NCI-H446 treated with DMSO at 0.1 percent for 48 hours (cell line): Measurements from ENCODE around the gene CARD10.

Experiments used
- DNase-seq: peaks from one replicate; lab custom pipeline; 2025; lab: John Stamatoyannopoulos, UW

The CARD10 gene, protein sequence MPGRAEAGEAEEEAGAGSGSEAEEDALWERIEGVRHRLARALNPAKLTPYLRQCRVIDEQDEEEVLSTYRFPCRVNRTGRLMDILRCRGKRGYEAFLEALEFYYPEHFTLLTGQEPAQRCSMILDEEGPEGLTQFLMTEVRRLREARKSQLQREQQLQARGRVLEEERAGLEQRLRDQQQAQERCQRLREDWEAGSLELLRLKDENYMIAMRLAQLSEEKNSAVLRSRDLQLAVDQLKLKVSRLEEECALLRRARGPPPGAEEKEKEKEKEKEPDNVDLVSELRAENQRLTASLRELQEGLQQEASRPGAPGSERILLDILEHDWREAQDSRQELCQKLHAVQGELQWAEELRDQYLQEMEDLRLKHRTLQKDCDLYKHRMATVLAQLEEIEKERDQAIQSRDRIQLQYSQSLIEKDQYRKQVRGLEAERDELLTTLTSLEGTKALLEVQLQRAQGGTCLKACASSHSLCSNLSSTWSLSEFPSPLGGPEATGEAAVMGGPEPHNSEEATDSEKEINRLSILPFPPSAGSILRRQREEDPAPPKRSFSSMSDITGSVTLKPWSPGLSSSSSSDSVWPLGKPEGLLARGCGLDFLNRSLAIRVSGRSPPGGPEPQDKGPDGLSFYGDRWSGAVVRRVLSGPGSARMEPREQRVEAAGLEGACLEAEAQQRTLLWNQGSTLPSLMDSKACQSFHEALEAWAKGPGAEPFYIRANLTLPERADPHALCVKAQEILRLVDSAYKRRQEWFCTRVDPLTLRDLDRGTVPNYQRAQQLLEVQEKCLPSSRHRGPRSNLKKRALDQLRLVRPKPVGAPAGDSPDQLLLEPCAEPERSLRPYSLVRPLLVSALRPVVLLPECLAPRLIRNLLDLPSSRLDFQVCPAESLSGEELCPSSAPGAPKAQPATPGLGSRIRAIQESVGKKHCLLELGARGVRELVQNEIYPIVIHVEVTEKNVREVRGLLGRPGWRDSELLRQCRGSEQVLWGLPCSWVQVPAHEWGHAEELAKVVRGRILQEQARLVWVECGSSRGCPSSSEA

DNA sequence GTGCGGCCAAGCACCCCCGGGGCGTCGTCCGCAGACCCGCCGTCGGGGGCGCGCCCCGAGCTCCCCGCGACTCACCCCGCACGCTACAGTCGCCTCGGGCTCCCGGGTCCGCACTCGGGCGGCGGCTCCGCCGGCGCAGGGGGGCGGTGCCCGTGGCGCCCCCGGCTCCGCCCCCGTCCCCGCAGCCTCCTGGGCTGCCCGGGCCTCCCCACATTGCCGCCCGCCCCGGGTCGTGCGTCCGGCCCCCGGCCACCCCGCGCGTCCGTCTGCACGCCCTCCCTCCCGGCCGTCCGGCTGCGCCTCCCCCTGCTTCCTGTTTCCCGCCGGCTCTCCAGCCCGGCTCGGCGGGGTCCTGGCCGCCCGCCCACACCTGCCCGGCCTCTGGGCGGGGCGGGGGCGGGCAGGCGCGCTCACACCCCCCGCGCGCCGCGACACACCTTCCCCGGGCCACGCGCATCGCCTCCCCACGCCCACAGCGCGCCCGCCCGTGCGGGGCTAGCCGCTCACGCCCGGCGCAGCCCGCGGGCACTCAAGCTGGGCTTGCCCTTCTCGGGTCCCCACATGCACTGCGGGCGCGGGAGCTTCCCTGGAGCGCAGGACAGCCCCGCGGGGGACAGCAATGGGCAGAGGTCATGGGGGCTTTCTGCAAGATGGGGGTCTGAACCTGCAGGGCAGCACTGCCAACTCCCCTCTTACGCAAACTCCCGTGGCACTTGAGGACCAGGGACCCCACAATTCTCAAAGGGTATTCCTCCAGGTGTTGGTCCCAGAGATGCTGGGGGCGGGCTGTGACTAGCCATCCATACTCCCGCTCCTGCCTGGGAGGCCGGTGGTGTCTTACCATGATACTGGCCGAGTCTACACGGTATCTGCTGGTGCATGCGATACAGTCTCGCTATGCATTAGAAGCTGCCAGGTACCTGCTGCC, at the start of gene CARD10:
CARD10 (minus strand) TSS at position 148 of the 928 bp plus-strand sequence. CDS start 215 bp downstream, outside the sequence.
- DNase-seq = no peak

DNA sequence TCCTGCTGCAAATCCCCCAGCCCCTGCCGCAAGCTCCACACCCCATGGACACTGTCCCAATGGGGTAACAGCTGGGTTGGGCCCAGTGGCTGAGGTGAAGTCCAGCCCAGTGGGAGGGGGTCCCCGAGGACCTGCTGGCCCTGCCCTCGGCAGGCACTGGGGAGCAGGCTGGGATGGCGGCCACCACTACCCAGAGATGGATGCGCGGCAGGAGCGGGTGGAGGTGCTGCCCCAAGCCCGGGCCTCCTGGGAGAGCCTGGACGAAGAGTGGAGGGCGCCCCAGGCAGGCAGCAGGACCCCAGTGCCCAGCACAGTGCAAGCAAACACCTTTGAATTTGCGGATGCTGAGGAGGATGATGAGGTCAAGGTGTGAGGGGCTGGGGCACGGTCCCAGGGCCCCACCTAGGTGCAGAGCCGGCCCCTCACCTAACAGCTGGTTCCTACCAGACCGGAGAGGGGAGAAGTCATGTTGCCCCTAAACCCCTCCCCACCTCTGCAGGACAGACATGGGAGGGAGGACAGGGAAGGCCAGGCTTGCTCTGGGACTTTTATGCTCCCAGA, 49.3 kb upstream of the CARD10 start:
- DNase-seq = no peak

DNA sequence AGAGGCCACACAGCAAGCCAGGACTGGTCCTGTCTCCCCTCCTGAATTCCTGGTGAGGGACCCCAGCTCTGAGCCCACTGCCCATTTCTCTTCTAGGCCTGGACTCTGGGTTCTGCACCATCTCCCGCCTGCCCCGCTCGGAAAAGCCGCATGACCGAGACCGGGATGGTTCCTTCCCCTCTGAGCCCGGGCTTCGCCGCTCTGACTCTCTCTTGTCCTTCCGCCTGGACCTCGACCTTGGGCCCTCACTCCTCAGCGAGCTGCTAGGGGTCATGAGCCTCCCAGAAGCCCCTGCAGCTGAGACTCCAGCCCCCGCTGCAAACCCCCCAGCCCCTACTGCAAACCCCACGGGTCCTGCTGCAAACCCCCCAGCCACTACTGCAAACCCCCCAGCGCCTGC, 48.8 kb upstream of the CARD10 start:
- DNase-seq = no peak

DNA sequence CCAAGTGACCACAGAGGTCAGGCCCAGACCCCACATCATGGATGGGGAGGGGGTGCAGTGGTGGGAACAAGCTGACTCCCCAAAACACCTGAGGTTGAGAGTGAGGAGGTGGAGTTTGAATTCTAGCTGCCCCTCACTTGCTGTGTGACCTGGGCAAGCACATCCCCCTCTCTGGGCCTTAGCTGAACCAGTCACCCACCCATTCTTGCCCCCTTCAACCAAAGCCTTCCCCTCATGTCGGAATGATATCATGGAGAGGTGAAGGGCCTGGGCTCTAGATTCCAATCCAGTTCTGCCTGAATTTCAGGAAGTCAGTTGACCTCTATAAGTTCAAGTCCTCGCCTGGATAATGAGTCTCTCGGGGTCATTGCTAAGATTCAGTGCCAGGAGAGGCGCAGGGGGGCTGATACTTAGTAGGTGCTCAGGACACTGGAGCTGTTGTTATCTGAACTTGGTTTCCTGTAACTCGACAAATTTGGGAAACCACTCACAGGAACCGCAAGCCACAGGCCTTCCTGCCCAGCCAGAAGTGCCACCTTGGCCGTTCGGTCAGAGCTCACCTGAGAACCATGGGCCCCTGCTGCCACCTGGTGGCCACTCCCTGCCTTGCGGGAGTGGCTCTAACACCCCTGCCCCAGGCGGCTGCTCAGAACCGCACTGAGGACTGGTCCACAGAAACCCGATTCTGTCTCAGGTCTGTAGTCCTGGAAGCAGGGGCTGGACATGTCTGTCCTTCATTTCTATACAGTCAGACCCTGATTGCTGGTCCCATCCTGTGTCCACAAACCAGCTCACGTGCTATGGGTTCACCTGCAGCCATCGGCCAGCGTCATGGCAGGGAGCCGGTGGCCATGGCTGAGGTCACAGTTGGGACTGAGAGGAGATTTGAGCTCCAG, 47.9 kb upstream of the CARD10 start:
- no peak for DNase-seq

DNA sequence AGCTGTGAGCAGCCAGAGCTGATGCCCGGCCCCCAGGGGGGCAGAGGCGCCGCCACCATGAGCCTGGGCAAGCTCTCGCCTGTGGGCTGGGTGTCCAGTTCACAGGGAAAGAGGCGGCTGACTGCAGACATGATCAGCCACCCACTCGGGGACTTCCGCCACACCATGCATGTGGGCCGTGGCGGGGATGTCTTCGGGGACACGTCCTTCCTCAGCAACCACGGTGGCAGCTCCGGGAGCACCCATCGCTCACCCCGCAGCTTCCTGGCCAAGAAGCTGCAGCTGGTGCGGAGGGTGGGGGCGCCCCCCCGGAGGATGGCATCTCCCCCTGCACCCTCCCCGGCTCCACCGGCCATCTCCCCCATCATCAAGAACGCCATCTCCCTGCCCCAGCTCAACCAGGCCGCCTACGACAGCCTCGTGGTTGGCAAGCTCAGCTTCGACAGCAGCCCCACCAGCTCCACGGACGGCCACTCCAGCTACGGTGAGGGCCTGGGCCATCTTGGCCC, 47.2 kb upstream of the CARD10 start:
- DNase-seq = no peak

DNA sequence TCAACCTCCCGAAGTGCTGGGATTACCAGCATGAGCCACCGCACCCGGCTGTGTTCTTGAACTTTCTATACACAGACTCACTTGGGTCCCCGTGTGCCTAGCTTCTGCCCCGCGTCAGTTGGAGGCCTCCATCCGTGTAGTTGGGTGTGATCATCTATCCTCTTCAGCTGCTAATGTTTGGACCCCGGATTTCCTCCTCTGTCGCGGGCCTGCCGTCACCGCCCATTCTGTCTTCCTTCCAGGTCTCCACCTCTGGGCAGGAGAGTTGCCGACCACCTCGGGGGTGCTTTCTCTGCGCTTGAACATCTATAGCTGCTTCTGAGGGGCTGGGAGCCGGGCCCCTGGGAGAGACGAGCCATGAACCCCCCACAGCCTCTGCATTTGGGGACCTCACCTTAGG, 46.6 kb upstream of the CARD10 start:
- no peak for DNase-seq

DNA sequence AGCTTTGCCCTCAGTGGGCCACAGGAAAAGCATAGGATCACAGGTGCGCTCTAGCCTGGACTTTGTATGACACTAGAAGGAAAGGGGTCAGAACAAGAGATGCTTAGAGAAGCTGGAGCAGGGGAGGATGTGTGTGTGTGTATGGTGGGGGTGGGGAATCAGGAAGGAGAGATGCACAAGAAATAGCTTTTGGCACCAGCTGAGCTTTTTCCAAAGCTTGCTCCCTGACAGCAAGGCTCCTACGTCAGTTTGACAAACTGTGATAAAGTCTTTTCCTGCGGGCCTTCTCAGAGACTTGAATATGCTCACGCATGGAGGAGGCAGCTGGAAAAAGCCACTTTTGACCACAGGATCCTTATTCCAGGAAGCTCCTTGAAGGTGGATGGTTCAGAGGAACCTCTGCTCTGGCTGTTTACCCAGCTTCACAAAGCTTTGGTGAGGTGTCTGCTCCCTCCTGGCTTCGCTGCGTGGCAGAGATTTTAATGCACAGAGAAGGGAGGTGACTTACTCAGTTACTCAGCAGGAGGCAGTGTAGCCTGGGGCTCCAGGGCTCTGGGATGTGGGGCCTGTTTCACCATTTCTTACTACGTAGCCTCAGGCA, 45.0 kb upstream of the CARD10 start:
- DNase-seq = no peak

DNA sequence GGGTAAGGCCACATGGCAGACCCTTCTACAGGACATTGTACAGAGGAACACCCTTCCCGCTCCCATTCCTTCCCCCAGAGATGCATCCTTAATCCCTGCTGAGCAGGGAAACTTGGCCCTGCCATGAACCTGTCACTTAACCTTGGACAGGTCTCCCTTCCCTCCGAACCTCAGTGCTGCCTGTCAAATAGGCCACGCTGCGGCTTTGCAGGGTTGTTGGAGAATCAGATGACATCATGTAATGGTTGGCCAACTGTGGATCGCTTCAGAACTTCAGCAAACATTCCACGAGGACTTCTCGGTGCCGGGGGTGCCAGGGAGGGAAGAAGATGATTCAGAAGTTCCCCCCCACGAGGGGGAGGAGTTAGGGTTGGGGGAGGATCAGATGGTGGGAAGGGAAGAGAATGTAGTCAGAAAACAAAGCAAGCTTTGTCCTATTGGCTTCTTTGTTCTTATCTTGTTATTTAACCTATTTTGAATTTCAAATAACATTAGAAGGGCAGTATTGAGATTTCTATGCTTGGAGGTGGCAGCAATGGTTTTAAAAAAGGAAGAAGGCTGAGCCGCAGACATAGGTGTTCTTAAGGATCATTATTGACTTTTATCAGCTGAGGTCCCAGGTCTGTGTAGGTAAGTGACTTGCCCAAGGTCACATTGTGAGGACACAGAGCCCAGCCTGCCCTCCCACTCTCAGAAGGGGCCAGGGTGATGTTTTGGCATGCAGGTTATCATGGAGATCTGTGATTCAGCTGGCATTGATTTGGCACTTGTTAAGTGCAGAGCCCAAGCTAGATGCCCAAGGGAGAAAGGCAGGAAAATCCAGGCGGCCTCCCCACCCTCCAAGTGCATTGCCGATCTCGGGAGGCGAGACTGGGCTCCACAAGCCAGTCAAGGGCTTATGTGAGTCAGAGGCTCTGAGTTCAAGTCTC, 44.2 kb upstream of the CARD10 start:
- no peak for DNase-seq

DNA sequence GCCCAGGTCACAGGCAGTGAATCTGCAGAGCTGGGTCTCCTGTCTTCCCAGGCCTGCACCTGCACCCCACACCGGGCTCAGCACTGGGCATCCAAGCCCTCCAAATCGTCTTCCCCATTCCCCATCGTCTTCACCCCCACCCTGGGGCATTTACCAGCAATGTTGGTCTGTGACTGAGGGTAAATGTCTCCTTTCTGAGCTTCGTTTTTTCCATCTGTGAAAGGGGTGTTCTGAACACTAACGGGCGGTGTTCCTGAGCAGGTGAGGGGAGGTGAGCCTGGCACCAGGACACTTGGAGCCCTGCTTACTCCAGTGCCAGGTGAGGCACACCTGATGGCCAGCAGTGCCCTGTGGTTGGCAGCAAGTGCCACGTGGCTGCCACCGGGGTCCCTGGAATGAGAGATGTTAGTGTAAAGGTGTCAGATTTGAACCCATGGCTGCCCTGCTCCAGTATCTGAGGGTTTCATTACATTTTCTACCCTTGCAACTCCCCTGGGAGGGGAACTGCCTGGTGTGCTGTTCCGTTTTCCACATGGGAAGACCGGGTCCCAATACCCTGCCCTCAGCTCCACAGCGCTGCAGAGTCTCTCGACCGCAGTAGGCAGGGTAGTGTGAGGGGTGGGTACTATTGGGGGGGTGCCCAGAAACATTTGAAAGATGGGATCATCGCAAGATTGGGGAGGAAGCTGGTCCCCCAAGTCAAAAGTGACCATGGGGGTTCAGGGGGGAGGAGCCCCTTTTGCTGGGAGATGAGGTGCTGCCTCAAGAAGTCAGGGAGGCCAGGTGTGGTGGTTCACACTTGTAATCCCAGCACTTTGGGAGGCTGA, 43.0 kb upstream of the CARD10 start:
- DNase-seq = no peak

DNA sequence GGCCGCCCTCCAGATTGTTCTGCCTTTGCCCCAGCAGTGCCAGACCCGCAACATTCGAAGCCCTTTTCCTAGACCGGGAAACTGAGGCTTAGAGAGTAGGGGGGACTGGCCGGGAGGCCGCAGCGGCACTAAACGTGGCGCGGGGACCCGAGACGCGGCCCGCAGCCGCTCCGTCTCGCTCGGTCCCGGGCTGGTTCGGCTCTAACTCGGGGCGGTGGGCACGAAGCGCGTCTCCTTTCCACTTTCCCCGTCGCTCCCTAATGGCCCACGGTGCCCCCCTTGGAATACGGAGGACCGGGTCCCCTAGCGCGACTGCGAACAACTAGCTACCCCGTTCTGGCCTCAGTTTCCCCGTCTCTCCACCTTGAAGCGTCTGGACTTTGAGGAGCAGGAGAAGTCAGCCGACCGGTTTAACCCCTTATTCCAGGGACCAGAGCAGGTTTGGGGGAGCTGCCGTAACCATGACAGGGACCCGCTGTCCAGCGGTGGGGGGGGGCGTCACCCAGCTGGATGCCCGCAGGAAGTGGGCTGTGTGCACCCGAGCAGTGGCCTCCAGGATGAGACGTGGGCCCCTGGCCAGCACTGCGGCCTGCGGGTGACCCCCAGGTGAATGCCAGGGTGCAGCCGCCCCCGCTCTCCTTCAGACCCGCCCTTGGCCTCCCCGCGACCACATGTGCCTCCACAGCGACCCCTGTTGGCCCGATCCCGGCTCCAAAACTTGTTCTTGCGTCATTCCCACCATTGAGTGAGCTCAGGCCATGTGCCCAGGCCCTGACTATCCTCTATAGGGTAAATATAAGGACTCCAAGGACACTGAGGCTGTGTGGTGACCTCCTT, 42.2 kb upstream of the CARD10 start:
- DNase-seq = no peak

DNA sequence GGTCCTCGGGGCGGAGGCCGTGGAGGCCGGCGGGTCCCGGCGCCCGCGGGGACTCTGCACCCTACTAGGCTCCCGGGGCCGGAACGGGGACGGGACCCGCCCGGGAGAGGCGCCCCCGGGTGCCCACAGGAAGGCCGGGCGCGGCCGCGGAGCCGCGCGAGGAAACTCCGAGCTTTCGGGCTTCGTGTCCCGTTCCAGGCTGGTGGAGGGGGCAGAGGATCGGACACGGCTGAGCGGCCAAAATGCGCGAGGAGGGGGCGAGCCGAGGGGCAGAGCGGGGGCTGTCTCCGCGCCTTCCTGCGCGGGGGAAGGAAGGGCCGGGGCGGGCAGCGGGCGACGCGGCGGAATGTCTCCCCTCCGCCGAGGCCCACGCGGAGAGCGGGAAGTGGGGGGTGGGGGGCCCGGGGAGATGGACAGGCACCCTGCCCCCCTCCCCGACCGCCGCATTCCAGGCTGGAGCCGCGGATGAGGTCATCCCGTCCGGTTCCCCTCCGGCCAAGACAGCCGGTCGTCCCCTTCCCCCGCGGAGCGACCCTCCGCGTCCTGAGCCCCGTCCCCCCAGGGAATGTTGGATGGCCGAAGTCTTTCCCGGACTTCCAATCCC, 41.5 kb upstream of the CARD10 start:
- DNase-seq = no peak

DNA sequence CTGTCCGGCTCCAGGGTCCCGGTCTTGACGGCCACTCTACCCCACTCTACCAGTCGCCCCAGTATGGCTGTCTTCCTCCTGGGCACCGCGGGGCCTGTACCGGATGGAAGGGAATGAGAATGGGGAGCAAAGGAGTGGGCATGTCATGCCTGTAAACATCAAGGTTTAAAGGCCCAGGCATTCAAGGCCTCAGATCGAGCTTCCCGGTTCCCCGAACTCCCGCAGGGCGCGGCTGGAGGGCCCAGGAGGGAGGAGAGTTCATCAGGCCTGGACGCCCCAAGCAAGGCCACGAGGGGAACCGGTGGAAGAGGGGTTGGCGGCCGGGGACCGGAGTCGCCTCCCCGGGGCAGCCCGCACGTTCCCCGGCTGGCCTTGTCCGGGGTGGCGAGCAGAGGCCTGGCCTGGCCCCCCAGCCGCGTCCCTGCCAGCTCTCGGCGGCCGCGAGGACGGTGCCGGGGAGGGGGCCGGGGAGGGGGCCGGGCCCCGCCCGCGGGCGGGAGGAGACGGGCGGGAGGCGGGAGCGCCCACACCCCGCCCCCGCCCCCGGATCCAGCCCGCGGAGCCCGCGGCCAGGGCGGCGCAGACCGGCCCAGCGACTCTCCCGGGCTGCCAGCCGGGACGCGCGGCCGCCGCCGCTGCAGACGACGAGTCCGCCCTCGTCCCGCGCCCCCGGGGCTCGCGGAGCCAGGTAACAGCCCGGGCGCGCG, 40.8 kb upstream of the CARD10 start, which contains the start of gene CDC42EP1:
CDC42EP1 (plus strand) TSS at position 580 of the 707 bp plus-strand sequence. CDS start 5,870 bp downstream, outside the sequence.
- no peak for DNase-seq

DNA sequence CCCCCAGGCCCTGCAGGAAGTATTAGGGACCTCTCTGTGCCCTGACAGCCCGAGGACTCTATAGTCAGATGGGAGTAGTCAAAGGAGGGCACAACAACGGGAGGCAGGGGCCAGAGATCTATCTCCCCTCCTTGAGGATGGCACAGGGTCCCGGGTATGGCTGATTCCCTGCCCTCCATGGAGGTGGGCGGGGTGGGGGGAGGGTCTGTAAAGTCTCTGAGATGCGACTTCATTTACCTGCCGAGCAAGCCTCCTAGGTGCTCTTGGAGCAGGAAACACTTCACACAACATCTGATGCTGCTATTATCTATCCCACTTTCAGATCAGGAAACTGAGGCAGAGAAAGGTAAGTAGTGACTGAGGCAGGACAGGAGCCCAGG, 40.3 kb upstream of the CARD10 start:
- no peak for DNase-seq

DNA sequence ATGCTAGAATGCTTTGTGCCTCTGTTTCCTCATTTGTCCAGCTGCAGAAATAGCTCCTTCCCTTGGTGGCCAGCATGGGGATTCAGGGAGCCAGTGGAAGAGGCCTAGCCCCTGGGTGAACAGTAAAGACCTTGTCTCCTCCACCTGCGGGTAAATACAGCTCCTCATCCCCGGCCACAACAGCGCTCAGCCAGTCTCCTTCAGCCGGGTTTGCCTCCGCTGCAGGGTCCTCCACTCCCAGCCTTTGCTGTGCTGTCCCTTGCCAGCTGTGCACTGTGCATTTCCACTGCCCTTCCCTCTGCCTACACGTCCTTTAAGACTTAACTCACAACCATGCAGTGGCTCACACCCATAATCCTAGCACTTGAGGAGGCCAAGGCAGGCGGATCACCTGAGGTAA, 39.6 kb upstream of the CARD10 start:
- no peak for DNase-seq

DNA sequence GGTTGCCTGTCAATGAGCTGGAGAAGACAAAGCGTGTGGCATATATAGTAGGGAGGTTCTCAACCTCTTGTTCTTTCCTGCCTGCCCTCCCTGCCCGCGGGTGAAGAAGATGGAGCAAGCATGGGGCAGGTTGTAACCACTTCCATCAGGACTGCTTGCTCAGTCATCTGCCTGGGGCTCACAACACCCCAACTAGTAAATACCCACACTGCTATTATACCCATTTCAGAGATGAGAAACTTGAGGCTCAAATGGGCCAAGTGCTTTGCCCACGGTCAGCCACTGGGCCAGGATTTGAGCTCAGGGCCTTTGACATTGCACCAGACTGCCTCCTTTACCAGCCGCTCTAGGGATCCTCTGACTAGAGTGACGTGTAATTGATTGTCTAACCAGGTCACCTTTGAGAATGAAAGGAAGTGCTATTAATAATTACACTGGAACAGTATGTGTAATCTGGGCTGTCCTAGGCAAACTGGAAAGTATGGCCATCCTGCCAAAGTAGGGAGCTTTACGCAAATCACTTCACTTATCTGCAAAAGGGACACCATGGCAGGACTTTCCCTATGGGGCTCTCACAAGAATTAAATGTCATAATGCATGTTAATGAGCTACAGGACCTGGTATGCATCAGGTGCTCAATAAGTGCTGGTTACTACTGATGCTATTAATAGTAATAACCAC, 38.2 kb upstream of the CARD10 start:
- DNase-seq = no peak
